ENCODE data around the gene ZNF281. TPM values are rescaled to one million over a fixed set of nuclear protein-coding genes. Genes with fewer than 3 reads are reported as not detected.

ZNF281 gene
- total RNA-seq, 6 donors from 2014 or later: 11.4 to 26.8 (median 16.6) TPM

DNA sequence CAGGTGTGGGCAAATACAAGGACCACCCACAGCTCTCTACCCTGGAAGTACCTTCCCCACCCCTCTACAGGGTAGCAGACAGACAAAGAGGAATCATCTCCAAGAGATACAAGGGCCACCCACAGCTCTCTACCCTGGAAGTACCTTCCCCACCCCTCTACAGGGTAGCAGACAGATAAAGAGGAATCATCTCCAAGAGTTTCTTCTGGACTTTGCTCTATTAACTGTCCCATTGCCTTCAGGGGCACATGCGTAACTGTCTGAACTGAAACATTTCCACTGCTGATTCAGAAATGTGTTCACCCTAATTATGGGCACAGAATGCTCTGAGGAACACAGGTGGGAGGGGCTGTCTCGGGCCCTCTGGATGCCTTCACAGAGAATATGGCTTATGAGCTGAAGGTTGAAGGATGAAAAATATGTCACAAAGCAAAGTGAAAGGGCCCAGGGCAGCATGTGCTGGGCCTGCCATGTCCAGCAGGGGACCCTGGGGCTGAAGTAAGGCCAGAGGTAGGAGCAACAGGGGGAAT is 43.9 kb downstream of the ZNF281 start:
- Histone ChIP-seq H3K4me3 (no peak overlapping the region), H3K36me3 (no peaks in the 10 kb centered on the region), H3K4me1 (peaks cover 11 to 30% (median 22%) of the 10 kb centered on the region in 4 donors), H3K27ac (no peak overlapping the region), H3K27me3 (no peaks in the 10 kb centered on the region), H3K9me3 (no peaks in the 10 kb centered on the region)
- 97 to 100% methylated on average over 2 of the region's 2 CpGs for WGBS, 2 donors
- DNase-seq (no peak), ATAC-seq (ENCODE audit: low FRiP score in 2 of 2) (no peak)
- TF ChIP-seq, protein P1, sequence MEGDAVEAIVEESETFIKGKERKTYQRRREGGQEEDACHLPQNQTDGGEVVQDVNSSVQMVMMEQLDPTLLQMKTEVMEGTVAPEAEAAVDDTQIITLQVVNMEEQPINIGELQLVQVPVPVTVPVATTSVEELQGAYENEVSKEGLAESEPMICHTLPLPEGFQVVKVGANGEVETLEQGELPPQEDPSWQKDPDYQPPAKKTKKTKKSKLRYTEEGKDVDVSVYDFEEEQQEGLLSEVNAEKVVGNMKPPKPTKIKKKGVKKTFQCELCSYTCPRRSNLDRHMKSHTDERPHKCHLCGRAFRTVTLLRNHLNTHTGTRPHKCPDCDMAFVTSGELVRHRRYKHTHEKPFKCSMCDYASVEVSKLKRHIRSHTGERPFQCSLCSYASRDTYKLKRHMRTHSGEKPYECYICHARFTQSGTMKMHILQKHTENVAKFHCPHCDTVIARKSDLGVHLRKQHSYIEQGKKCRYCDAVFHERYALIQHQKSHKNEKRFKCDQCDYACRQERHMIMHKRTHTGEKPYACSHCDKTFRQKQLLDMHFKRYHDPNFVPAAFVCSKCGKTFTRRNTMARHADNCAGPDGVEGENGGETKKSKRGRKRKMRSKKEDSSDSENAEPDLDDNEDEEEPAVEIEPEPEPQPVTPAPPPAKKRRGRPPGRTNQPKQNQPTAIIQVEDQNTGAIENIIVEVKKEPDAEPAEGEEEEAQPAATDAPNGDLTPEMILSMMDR (IDR thresholded peaks at IDR 0.05): no peak
- TF ChIP-seq POLR2A (IDR thresholded peaks at IDR 0.05) (no peak), POLR2AphosphoS5 (IDR thresholded peaks at IDR 0.05) (no peak), EP300 (IDR thresholded peaks at IDR 0.05) (no peak)

DNA sequence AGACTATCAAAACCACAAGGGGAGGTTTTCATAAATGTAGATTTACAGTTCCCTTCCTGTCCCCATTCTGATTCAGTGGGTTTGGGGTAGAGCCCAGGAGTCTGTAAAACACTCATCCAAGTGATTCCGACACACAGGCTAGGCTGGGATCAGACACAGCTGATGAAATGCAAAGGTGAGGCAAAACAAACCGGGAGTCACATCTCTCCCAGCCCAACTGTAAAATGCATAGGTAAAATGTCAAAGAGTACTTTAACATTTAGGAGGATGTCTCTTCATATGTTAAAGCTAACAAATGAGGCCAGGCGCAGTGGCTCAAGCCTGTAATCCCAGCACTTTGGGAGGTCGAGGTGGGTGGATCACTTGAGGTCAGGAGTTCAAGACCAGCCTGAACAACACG is 45.0 kb downstream of the ZNF281 start:
- H3K27me3 ChIP-seq: no peaks in the 10 kb centered on the region
- no peak overlapping the region for H3K27ac ChIP-seq
- TF ChIP-seq EP300 (IDR thresholded peaks at IDR 0.05): no peak
- TF ChIP-seq, protein P1 (IDR thresholded peaks at IDR 0.05): no peak
- TF ChIP-seq POLR2A (IDR thresholded peaks at IDR 0.05): no peak
- no peak for TF ChIP-seq POLR2AphosphoS5 (IDR thresholded peaks at IDR 0.05)
- H3K36me3 ChIP-seq: no peaks in the 10 kb centered on the region
- H3K9me3 ChIP-seq: no peaks in the 10 kb centered on the region
- peaks cover 13 to 30% (median 22%) of the 10 kb centered on the region in 4 donors for H3K4me1 ChIP-seq
- DNase-seq (no peak), ATAC-seq (ENCODE audit: low FRiP score in 2 of 2) (no peak)
- H3K4me3 ChIP-seq: no peak overlapping the region
- WGBS, 2 donors: 83 to 90% methylated on average over 5 of the region's 5 CpGs

DNA sequence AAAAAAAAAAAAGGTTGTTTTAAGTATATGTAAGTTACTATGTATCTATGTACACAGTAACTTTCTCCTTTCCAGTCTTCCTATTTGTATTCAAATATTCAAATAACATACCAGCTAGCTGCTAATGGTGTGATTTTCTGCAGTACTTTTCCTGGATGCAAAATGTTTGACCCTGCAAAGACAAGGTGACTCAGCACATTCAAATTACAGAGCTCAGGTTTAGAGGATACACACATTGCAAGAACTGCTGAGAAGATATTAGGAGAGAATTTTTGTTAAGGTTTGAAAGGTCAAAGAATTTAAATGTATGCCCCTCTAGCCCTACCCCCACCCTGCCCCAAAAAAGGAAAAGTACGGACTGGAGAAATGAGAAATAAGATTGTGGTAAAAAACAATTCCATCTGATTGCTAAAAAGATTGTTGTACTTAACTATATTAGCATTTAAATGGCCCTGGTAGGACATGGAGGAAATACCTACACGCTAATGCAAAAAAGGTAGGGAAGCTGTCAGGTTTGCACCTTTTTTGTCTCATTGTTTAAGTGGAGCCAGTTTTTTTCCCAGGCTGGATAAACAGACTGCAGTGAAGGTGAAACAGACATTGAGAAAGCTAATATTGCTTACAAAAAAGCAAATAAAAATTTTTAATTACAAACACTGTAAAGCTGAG is 45.6 kb downstream of the ZNF281 start:
- Histone ChIP-seq H3K9me3 (no peaks in the 10 kb centered on the region), H3K4me1 (peaks cover 10 to 30% (median 22%) of the 10 kb centered on the region in 4 donors), H3K27me3 (no peaks in the 10 kb centered on the region), H3K36me3 (no peaks in the 10 kb centered on the region), H3K4me3 (no peak overlapping the region), H3K27ac (peak overlapping the region in 1 of 4 donors; percentile 74)
- WGBS, 2 donors: 57 to 83% methylated on average over 2 of the region's 2 CpGs
- ATAC-seq (ENCODE audit: low FRiP score in 2 of 2): no peak
- DNase-seq: no peak
- TF ChIP-seq POLR2AphosphoS5 (IDR thresholded peaks at IDR 0.05): no peak

DNA sequence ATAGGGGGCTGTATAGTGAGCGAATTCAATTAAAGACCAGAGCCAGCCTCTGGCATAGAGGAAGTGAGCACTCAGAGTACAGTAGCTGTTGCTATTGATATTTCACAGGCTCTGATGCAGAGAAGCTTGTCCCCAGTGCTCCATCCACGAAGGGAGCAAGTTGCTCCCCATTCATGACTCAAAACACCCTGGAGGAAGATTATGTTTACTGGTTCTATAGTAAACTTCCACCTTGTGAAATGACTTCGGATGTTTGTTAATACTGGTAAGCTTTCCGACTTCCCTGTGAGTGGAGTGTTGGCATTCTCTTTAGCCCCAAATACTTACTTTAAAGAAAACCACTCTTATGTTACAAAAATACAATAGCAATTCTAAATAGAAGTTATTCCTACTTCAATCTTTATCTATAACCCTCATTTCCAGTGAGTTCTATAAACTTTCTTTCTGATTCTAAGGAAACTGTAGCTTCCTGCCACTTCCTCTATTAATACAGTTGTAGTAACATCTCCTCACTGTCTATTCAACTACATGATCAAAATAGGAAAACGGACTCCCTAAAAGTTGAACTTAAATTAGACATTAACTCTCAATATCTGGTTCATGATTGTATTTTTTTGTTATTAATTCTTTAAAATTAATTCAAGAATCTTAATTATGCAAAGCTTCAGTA is 46.4 kb downstream of the ZNF281 start:
- peak overlapping the region in 3 of 4 donors; percentile 28 to 74 (median 42) for H3K27ac ChIP-seq
- 39 to 45% methylated on average over 5 of the region's 5 CpGs for WGBS, 2 donors

DNA sequence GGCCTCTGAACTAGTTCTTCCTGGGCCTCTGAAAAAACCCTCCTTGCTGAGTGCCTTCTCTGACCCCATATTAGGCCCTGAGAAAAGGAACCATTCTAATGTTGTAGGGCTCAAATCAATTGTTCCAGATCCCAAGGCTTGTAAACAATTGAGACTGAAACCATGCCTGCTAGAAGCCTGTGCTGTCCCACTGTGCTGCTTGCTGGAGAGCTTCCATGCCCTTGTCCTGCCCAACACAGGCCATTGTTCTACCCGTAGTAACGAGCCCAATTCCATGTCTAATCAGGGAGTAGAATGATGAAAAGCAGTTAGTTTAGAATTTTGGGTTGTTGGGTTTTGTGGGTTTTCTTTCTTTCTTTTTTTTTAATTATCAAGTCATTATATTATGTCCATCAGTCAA is 47.4 kb downstream of the ZNF281 start:
- no peak for TF ChIP-seq EP300 (IDR thresholded peaks at IDR 0.05)
- no peak for TF ChIP-seq POLR2A (IDR thresholded peaks at IDR 0.05)
- TF ChIP-seq POLR2AphosphoS5 (IDR thresholded peaks at IDR 0.05): no peak
- TF ChIP-seq, protein P1 (IDR thresholded peaks at IDR 0.05): no peak
- Histone ChIP-seq H3K9me3 (no peaks in the 10 kb centered on the region), H3K27ac (peak overlapping the region in 1 of 4 donors; percentile 74), H3K36me3 (no peaks in the 10 kb centered on the region), H3K4me3 (no peak overlapping the region), H3K27me3 (no peaks in the 10 kb centered on the region), H3K4me1 (peaks cover 10 to 30% (median 22%) of the 10 kb centered on the region in 4 donors)
- 55 to 65% methylated on average over 2 of the region's 2 CpGs for WGBS, 2 donors
- DNase-seq: no peak
- ATAC-seq (ENCODE audit: low FRiP score in 2 of 2): no peak

More for the DNA sequence above, 46.4 kb downstream of the ZNF281 start:
- H3K36me3 ChIP-seq: no peaks in the 10 kb centered on the region
- H3K9me3 ChIP-seq: no peaks in the 10 kb centered on the region
- ATAC-seq (ENCODE audit: low FRiP score in 2 of 2) (peak in 1 of 2 donors; percentile 44), DNase-seq (no peak)
- TF ChIP-seq POLR2AphosphoS5 (IDR thresholded peaks at IDR 0.05): no peak
- TF ChIP-seq, protein P1 (IDR thresholded peaks at IDR 0.05): no peak
- no peak for TF ChIP-seq POLR2A (IDR thresholded peaks at IDR 0.05)
- TF ChIP-seq EP300 (IDR thresholded peaks at IDR 0.05): no peak
- no peaks in the 10 kb centered on the region for H3K27me3 ChIP-seq
- no peak overlapping the region for H3K4me3 ChIP-seq
- peaks cover 10 to 30% (median 22%) of the 10 kb centered on the region in 4 donors for H3K4me1 ChIP-seq
